Activated CD4-positive, alpha-beta T cell treated with anti-CD3 and anti-CD28 coated beads for 36 hours (primary cell): ENCODE results near the gene CPA5. TPM values are rescaled to one million over a fixed set of nuclear protein-coding genes. Genes with fewer than 3 reads are reported as not detected.
"Not testable (repeated sequence)": the region's sequence is repeated elsewhere in the genome, so short reads cannot be mapped to it uniquely, and the experiment has no call there.

Experiments
- ATAC-seq: fragments of 200-7000 bp; cut with Tn5 transposase; one replicate; pipeline ENCODE4 v1.10.0; 2021; ENCODE audit warnings: mild to moderate bottlenecking, moderate library complexity
- CTCF ChIA-PET: fragments of 350-600 bp; sonication (Branson Sonifier 250); formaldehyde crosslinking; loops from one replicate; lab custom pipeline; 2021; ENCODE audit warnings: antibody characterized with exemption; lab: Charles Lee
- POLR2A ChIA-PET: fragments of 350-600 bp; sonication (Branson Sonifier 250); formaldehyde crosslinking; loops from one replicate; lab custom pipeline; 2021; ENCODE audit warnings: antibody characterized with exemption, inconsistent platforms; lab: Charles Lee
- DNase-seq: peaks from one replicate; pipeline ENCODE4 v3.0.0-alpha.2; 2020
- H3K27ac Mint-ChIP-seq: one replicate; pipeline ENCODE4 v1.8.0; 2021; ENCODE audit warnings: mixed read lengths
- H3K27me3 Mint-ChIP-seq: one replicate; pipeline ENCODE4 v1.8.0; 2021; ENCODE audit warnings: mixed read lengths
- H3K36me3 Mint-ChIP-seq: one replicate; pipeline ENCODE4 v1.8.0; 2021; ENCODE audit warnings: low read depth, mixed read lengths
- H3K4me1 Mint-ChIP-seq: one replicate; pipeline ENCODE4 v1.8.0; 2021; ENCODE audit warnings: mixed read lengths
- H3K4me3 Mint-ChIP-seq: one replicate; pipeline ENCODE4 v1.8.0; 2021; ENCODE audit warnings: mild to moderate bottlenecking, moderate library complexity, mixed read lengths
- H3K9me3 Mint-ChIP-seq: one replicate; pipeline ENCODE4 v1.8.0; 2021; ENCODE audit warnings: low read depth, mixed read lengths
- intact Hi-C, 2 experiments: fragments of 100-400 bp; cut with DNase I in 1 of 2; cut with micrococcal nuclease in 1 of 2; formaldehyde crosslinking; loops; one replicate each; pipeline versions ENCODE4 v1.14.2 to v1.15.1; 2022 to 2024; cut with DNase I, micrococcal nuclease
- total RNA-seq, 2 experiments: library from RNA; stranded (reverse); gene quantifications; one replicate each; pipeline ENCODE4 v1.2.3, GENCODE V29; 2021

CPA5 gene
- total RNA-seq, 2 experiments from 2014 or later: 0.39 to 0.56 TPM

GRCh38 chr7:130369831-130370550 lies 25.4 kb downstream of the CPA5 start:
- DNase-seq (no peak), ATAC-seq (no peak)
- intact Hi-C loops: no loop called here
- POLR2A ChIA-PET: no interaction called here
- H3K27ac Mint-ChIP-seq: no peak overlapping the region
- no peaks in the 10 kb centered on the region for H3K27me3 Mint-ChIP-seq
- peaks cover 29% of the 10 kb centered on the region for H3K4me1 Mint-ChIP-seq
- no peak overlapping the region for H3K4me3 Mint-ChIP-seq
- H3K9me3 Mint-ChIP-seq: peaks cover 4% of the 10 kb centered on the region
- CTCF ChIA-PET: interaction anchor here (0.6 kb wide), 1 partner anchor 44 kb away, joined by 3 read pairs; no protein-coding TSS in a partner anchor
- no peaks in the 10 kb centered on the region for H3K36me3 Mint-ChIP-seq

DNA sequence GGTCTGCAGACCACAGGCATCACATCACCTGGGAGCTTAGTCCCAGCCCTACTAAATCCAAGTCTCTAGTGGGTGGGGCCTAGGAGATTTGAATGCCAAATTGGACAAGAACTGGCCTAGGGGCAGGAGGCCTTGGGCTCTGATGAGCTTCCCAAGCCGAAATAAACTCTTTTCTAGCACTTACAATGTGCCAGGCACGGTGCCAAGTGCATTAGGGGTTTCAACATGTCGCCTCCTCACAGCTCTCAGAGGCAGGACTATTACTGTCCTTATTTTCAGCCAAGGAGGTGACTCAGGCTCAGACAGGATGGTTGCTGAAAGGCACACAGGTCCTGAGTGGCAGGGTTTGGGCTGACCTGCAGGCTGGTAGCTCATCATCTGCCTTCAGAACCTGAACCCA lies 26.4 kb downstream of the CPA5 start:
- Mint-ChIP-seq H3K27ac (no peak overlapping the region), H3K36me3 (no peaks in the 10 kb centered on the region), H3K27me3 (no peaks in the 10 kb centered on the region), H3K4me3 (no peak overlapping the region), H3K4me1 (peaks cover 24% of the 10 kb centered on the region), H3K9me3 (peaks cover 4% of the 10 kb centered on the region)
- intact Hi-C loops: no loop called here
- ChIA-PET POLR2A (no interaction called here), CTCF (interaction anchor here (0.6 kb wide), 1 partner anchor 376 kb away, joined by 3 read pairs; no protein-coding TSS in a partner anchor)
- no peak for DNase-seq
- ATAC-seq: no peak

DNA sequence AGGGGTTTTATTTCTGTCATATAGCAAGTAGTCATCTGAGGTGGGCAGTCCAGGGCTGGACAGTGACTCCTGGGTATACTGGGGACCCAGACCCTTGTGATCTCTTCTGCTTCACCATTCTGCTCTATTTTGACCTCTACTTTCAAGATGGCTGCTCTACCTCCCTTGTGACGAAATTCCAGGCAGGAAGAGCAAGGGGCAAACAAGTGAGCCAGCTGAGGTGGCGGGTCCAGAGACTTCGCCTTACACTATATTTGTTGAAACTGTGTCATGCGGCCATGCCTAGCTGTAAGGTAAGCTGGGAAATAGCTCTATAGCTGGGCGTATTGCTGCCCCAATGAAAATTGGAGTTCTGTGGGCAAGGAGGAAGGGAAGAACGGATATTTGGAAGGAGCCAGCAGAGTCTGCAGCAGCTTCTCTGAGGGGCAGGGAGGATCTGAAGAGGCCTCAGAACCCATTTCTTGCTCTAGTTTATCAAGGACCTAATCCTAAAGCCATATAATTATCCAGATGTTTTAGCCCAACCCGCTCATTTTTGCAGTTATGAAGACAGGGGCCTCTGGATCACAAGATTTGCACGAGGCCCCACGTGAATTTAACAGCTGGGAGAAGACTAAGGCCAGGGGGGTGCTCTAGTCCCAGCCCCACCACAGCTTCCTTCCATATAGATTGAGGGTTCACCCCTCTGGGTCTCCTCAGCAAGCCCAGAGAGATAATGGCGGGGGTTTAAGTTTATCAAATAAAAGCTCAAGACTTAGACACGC lies 28.0 kb downstream of the CPA5 start:
- Mint-ChIP-seq H3K4me3 (no peak overlapping the region), H3K4me1 (peaks cover 14% of the 10 kb centered on the region), H3K27me3 (no peaks in the 10 kb centered on the region), H3K9me3 (peaks cover 6% of the 10 kb centered on the region), H3K36me3 (peaks cover 4% of the 10 kb centered on the region), H3K27ac (no peak overlapping the region)
- CTCF ChIA-PET: interaction anchor here (0.7 to 1.0 kb wide), 2 partner anchors 9 to 465 kb away, joined by 3 read pairs; no protein-coding TSS in a partner anchor
- intact Hi-C loops: no loop called here
- ATAC-seq (no peak), DNase-seq (no peak)
- POLR2A ChIA-PET: no interaction called here

- DNase-seq (no peak), ATAC-seq (no peak)
- Mint-ChIP-seq H3K36me3 (peaks cover 4% of the 10 kb centered on the region), H3K9me3 (peaks cover 6% of the 10 kb centered on the region), H3K4me3 (no peak overlapping the region), H3K27me3 (no peaks in the 10 kb centered on the region), H3K27ac (no peak overlapping the region), H3K4me1 (peaks cover 4% of the 10 kb centered on the region)
- intact Hi-C loops: no loop called here
- CTCF ChIA-PET: no interaction called here
- POLR2A ChIA-PET: no interaction called here
Measured at GRCh38 chr7:130374507-130374906, 29.9 kb downstream of the CPA5 start.

DNA sequence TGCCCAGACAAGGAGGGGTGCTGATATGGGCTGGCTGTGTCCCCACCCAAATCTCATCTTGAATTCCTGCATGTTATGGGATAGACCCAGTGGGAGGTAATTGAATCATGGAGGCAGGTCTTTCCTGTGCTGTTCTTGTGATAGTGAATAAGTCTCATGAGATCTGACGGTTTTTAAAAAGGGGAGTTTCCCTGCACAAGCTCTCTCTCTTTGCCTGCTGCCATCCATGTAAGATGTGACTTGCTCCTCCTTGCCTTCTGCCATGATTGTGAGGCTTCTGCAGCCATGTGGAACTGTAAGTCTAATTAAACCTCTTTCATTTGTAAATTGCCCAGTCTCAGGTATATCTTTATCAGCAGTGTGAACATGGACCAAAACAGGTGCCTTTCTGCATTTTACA lies 31.8 kb downstream of the CPA5 start:
- POLR2A ChIA-PET, intact Hi-C loops: not testable (repeated sequence)

GRCh38 chr7:130377178-130377577 lies 32.6 kb downstream of the CPA5 start:
- peaks cover 4% of the 10 kb centered on the region for H3K36me3 Mint-ChIP-seq
- no peak overlapping the region for H3K4me3 Mint-ChIP-seq
- no peaks in the 10 kb centered on the region for H3K27me3 Mint-ChIP-seq
- DNase-seq (no peak), ATAC-seq (no peak)
- H3K9me3 Mint-ChIP-seq: peaks cover 6% of the 10 kb centered on the region
- no peak overlapping the region for H3K27ac Mint-ChIP-seq
- H3K4me1 Mint-ChIP-seq: no peaks in the 10 kb centered on the region
- CTCF ChIA-PET: no interaction called here
- intact Hi-C loops: no loop called here
- POLR2A ChIA-PET: no interaction called here

More for the DNA sequence above, 31.8 kb downstream of the CPA5 start:
- H3K36me3 Mint-ChIP-seq, H3K27ac Mint-ChIP-seq, H3K27me3 Mint-ChIP-seq, DNase-seq, H3K9me3 Mint-ChIP-seq, H3K4me1 Mint-ChIP-seq, CTCF ChIA-PET, H3K4me3 Mint-ChIP-seq, ATAC-seq: not testable (repeated sequence)

DNA sequence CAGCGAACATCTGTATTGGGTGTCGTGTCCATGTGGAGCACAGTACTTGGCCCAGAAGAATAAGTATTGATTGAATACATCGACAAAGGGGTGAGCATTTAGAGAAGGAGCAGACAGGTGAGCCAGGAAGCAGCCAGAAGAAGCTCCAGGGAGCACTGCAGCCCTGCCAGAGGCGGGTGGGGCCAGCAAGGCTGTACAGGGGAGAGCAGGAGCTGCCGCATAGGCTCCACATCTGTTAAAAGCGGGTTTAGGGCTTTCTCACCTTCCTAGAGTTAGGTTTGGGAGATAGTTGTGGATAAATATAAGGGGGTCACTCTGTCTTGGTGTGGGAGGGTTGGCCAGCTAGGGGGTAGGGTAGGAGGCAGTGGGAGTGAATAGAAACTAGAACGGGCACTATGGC lies 34.4 kb downstream of the CPA5 start:
- POLR2A ChIA-PET: no interaction called here
- Mint-ChIP-seq H3K4me3 (no peak overlapping the region), H3K27ac (no peak overlapping the region), H3K4me1 (no peaks in the 10 kb centered on the region), H3K9me3 (peaks cover 6% of the 10 kb centered on the region), H3K36me3 (peaks cover 4% of the 10 kb centered on the region), H3K27me3 (no peaks in the 10 kb centered on the region)
- DNase-seq (no peak), ATAC-seq (no peak)
- CTCF ChIA-PET: no interaction called here
- intact Hi-C loops: no loop called here

- peaks cover 6% of the 10 kb centered on the region for H3K9me3 Mint-ChIP-seq
- no peak for DNase-seq
- POLR2A ChIA-PET: no interaction called here
- H3K27me3 Mint-ChIP-seq: no peaks in the 10 kb centered on the region
- no peaks in the 10 kb centered on the region for H3K4me1 Mint-ChIP-seq
- intact Hi-C loops: no loop called here
- ATAC-seq: no peak
- no peak overlapping the region for H3K27ac Mint-ChIP-seq
- H3K36me3 Mint-ChIP-seq: peaks cover 4% of the 10 kb centered on the region
- no peak overlapping the region for H3K4me3 Mint-ChIP-seq
- CTCF ChIA-PET: interaction anchor here (0.7 kb wide), 1 partner anchor 138 kb away, joined by 3 read pairs; no protein-coding TSS in a partner anchor
Measured at GRCh38 chr7:130379532-130379920, 34.9 kb downstream of the CPA5 start.

GRCh38 chr7:130379921-130380860 lies 35.6 kb downstream of the CPA5 start, which contains the start of gene CPA1:
Gene CPA1, plus strand, starts transcription at chr7:130380494. Its CDS starts 27 bp downstream, at chr7:130380521.
- ChIA-PET CTCF (interaction anchor here (0.7 to 1.2 kb wide), 2 partner anchors 107 to 139 kb away, joined by 3 to 4 read pairs; no protein-coding TSS in a partner anchor), POLR2A (no interaction called here)
- Mint-ChIP-seq H3K27me3 (no peaks in the 10 kb centered on the region), H3K36me3 (peaks cover 4% of the 10 kb centered on the region), H3K4me3 (no peak within 1 kb of the TSS), H3K9me3 (peaks cover 6% of the 10 kb centered on the region), H3K4me1 (no peaks in the 10 kb centered on the region), H3K27ac (no peak within 1 kb of the TSS)
- intact Hi-C loops: no loop called here
- ATAC-seq (no peak), DNase-seq (no peak)

DNA sequence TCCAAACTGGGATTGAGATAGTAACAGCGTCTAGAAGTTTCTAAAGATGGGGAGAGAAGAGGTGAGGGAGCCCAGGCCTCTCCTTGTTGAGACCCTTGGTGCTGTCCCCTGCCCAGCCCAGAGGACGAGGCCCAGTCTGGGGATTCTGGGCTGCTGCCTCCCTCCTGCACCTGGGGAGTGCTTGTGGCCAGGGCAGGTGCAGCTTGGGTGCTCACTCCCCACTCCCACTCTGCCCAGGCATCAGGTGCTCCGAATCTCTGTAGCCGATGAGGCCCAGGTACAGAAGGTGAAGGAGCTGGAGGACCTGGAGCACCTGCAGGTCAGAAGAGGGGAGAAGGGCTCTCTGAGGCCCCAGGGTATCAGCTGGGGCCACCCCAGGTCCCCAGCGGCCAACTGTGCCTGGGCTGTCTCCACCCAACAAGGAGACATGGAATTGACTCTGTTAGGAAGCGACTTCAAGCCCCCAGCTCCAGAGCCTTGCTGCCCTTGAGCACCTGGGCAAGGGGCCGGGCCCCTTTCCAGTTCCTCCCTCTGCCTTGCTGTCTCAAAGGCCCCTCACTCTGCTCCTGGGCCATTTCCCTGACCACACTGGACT lies 36.3 kb downstream of the CPA5 start:
- POLR2A ChIA-PET: no interaction called here
- no peak for DNase-seq
- Mint-ChIP-seq H3K4me1 (no peaks in the 10 kb centered on the region), H3K9me3 (peaks cover 6% of the 10 kb centered on the region), H3K4me3 (no peak overlapping the region), H3K36me3 (peaks cover 4% of the 10 kb centered on the region), H3K27me3 (no peaks in the 10 kb centered on the region), H3K27ac (no peak overlapping the region)
- no peak for ATAC-seq
- CTCF ChIA-PET: interaction anchor here (0.7 to 1.2 kb wide), 2 partner anchors 9 to 106 kb away, joined by 3 to 4 read pairs; no protein-coding TSS in a partner anchor
- intact Hi-C loops: no loop called here
